ENCODE measurements around the gene MEP1A.

The MEP1A gene

GRCh38 chr6:46888031-46888430 is 94.8 kb downstream of the MEP1A start:
- TF ChIP-seq POLR2A (IDR thresholded peaks at IDR 0.05; ENCODE audit: low read depth, low read length): no peak
- FAIRE-seq (no peak), DNase-seq (ENCODE audit: insufficient read length, low spot score) (no peak)

DNA sequence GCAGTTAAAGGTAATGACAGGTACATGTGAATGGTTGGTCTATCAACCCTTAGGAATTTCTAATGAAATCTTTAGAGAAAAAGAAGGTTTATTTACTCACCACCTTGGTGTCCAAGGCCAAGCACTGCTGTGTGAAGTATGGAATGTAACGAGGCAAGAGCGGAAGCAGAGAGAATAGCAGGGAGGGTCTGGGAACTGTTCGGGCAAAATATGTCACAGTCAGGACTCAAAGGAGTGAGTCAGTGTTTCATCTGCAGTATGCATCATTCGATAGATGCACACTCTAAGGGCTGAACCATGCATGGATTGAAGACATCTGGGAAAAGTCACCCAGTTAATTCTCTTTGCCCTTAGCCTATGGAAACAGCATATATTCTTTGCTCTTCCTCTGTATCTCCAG is 95.4 kb downstream of the MEP1A start:
- FAIRE-seq (no peak), DNase-seq (ENCODE audit: insufficient read length, low spot score) (no peak)
- no peak for TF ChIP-seq POLR2A (IDR thresholded peaks at IDR 0.05; ENCODE audit: low read depth, low read length)
